Nucleus accumbens (tissue), 56 donors: ENCODE measurements around the gene RANBP17.

Source experiments
- DNase-seq, 56 donors: peaks; one replicate each; lab custom pipeline; 2025; lab: John Stamatoyannopoulos, UW

RANBP17 gene

DNA sequence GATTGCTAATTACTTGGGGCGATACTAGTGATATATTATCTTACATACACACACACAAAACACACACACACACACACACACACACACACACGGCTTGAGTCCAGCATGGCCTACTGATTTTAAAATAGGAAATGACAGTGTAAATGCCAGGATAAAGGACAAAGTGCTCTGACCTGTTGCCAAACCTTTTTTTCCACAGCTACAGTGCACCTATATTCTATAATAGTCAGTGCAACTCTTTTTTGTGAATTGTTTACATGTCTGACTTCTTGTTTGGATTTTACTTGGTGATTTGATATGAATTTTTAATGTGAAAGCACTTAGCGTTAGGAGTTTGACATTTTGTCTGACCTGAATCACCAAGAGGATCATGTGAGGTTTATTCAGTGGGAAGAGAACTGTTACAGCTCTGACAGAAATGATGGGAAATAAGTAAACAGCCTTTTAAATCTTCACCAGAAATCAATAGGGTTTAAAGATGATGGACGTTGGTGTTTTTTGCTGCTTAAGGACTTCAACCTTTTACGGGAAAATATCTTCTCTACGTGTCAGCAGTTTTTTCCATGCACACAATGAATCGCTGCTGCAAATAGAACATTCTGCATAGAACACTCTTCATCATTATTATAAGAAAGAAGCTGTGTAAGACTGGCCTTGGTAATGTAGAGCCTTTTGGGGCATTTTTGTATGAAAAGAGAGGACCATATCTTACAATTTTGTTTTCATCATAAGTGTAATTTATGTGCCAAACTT is 218.5 kb downstream of the RANBP17 start:
- DNase-seq = no peak

DNA sequence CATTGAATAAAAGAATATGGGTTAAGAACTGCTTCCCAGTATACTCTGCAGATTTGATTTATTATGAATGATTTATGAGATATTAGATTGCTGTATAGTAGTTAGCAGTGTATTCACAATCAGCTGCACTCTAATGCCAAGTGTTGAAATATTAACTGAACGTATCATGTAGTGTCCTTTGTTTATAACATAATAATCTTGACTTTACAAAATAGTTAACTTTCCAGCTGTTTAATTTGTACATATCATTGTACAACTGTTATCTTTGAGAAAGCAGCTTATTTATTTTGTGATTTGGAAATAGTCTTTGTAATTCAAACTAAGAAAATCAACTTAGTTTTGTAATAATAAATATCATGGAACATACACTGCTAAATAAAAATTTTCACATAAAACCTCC is 219.5 kb downstream of the RANBP17 start:
- no peak for DNase-seq

DNA sequence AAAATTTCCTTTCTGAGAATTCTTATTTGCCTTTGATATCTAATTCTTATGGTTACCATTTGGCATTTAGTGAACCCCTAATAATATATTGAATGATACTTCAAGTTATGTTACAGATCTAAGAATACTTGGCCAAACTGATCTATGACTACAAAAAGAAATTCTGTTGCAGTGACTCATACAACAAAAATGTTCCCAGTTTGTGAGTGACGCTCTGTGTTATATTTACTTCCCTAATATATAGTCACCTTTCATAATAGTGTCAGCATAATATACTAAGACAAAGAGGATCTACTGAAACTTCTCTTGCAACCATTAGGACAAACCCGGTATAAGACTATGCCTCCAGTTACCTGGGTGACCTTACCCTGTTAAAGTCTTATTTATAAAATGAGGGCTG is 230.4 kb downstream of the RANBP17 start:
- no peak for DNase-seq

- DNase-seq = no peak
Measured at GRCh38 chr5:171093598-171093997, 231.8 kb downstream of the RANBP17 start.

DNA sequence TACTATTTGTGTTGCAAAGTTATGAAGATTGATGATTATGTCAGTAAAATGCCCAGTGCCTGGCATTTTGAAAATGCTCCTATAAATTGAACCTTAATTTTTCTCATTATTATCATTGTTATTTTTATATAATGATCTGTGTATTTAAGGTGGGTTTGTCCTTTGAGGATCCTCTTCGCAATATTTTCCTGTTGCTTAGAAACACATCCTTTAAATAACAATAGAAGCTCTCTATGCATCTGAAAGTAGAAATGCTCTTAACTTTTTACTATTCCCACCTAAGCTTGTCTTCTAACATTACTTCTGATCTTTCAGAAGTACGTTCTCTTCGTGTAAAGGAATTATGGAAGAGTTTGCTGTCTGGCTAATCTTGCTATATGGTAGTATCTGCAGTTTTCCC is 232.5 kb downstream of the RANBP17 start:
- DNase-seq = no peak

DNA sequence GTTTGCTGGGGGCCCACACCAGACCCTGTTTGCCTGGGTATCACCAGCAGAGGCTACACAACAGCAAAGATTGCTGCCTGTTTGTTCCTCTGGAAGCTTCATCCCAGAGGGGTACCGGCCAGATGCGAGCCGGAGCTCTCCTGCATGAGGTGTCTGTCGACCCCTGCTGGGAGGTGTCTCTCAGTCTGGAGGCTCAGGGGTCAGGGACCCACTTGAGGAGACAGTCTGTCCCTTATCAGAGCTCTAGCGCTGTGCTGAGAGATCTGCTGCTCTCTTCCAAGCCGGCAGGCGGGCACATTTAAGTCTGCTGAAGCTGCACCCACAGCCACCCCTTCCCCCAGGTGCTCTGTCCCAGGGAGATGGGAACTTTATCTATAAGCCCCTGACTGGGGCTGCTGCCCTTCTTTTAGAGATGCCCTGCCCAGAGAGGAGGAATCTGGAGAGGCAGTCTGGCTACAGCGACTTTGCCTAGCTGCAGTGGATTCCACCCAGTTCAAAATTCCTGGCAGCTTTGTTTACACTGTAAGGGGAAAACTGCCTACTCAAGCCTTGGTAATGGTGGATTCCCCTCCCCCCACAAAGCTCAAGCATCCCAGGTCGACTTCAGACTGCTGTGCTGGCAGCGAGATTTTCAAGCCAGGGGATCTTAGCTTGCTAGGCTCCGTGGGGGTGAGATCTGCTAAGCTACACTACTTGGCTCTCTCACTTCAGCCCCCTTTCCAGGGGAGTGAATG is 241.2 kb downstream of the RANBP17 start:
- DNase-seq = no peak

DNA sequence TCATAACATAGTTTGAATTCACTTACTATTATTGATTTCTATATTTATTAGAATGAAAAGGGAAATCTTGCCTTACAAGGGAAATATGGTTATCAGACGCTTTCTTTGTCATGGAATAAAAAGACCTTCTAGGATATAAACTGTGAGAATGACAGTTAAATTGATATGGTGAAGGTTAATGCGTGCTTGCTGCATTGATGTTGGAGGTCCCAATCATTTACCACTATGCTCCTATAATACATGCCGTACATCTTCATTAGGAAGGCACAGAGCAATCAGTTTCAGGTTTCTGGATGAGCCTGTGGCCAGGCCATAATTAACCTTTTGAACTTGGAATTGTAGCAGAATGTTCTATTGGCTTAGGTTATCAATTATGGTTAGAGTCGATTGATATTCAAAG is 245.9 kb downstream of the RANBP17 start:
- DNase-seq = no peak

DNA sequence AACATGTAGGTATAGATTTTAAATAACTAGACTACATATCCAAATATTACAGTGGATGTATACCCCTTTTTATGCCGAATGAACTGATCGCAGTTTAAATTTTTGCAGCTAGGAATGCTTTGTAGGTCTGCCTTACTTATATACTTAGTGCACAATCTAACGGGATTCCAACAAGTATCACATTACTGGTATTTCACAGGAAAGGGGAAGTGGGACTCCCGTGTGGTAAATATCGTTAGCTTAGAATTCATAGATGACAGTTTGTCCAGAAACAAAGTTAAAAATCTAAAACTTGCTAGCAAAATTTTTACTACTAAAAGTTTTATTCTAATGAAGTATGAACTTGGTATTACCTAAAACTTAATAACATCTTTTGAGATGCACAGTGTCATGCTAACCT is 253.7 kb downstream of the RANBP17 start:
- DNase-seq = no peak

- DNase-seq = no peak
Measured at GRCh38 chr5:171116719-171117118, 254.9 kb downstream of the RANBP17 start.

DNA sequence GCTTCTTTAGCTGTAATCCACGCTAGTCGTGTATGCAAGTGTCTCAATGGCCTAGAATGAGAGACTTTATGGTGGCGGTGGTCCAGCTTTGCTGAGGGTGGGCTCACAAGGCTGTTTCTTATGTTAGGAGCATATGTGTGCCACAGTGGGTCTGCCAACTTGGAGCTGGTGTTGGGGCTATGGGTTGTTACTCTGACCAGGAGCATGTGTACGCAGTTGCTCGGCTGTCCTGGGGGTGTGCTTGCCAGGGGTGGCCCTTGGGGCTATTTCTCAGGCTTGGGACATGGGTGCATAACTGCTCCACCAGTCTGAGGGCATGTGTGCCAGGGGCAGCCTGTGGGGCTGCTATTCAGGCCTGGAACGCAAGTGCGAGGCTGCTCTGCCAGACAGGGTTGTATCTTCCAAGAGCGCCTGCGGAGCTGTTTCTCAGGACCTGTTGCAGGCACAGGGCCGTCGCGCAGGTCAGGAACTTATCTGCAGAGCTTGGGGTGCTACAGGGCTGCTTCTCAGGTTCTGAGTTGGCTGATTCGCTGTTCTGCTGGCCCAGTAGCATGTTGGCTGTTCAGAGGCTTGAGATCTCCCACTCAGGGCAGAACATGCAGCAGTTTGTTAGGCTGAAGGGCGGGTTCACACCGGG is 259.3 kb downstream of the RANBP17 start:
- DNase-seq = no peak

GRCh38 chr5:171121638-171122037 is 259.8 kb downstream of the RANBP17 start:
- no peak for DNase-seq

DNA sequence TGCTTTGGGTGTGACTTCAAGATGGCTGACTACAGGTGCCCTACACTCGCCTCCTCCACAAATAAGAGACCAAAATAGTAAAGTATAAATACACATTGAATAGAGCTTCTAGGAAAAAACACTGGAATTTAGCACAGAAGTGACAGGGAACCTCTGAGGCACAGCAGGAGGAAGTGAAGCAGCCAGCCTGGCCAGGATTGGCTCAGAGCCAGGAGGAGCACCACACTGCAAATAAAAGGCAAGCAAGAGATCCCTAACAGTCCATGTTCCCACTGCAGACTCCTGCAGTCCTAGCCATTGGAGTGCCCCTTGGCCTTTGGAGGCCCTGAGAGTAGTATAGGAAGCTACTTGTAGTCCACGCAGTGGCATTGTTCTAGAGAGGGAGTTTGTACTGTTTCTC is 260.6 kb downstream of the RANBP17 start:
- peak in 1 of 56 donors; percentile 1 for DNase-seq

GRCh38 chr5:171123417-171123816 is 261.6 kb downstream of the RANBP17 start:
- DNase-seq = no peak

GRCh38 chr5:171127314-171127713 is 265.5 kb downstream of the RANBP17 start:
- DNase-seq = no peak

DNA sequence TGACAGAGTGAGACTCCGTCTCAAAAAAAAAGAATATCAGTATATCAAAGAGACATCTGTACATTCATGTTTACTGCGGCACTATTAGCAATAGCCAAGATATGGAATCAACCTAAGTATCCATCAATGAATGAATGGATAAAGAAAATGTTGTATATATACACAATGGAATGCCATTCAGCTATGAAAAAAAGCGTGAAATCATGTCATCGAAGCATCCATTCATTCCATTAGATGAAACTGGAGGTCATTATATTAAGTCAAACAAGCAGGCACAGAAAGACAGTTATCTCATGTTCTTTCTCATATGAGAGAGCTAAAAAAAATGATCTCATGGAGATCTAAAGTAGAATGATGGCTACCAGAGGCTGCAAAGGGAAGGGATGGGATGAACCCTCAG is 266.3 kb downstream of the RANBP17 start:
- no peak for DNase-seq

DNA sequence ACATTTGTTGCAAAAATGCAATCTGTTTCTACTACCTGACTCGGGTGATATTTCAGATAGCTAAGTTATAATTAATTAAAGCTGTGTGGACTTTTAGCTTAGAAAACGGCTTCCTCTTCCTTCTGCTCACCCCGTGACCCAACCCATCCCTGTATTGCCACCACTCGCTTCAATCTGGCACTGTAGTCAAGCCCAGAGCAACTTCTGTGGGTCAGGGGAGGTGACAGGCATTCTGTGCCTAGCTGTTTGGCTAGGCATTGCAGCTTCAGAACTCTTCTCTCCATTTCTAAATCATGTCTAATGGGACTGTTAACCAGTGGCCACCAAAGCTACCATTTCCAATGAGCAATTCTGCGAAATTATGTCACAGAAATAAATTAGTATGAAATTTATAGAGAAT is 267.5 kb downstream of the RANBP17 start:
- no peak for DNase-seq

DNA sequence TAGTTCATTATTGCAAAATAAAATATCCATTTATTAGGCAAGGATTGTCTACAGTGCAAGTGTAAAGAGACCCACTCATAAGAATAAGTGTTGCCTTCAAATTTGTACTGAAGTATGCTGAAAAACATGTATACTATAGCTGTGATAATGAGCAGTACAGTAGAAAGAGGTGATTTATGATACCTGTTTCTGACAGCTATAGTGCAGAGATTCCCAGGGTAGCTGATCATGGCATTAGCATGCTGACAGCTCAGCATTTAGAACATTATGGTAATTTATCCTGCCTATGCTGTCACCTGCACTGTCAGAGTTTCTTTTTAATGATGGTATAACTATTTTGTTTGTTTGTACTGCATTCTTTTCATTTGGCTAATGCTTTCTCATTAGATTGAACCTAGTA is 269.7 kb downstream of the RANBP17 start:
- DNase-seq = no peak

- DNase-seq = no peak
Measured at GRCh38 chr5:171137768-171138525, 276.1 kb downstream of the RANBP17 start.

DNA sequence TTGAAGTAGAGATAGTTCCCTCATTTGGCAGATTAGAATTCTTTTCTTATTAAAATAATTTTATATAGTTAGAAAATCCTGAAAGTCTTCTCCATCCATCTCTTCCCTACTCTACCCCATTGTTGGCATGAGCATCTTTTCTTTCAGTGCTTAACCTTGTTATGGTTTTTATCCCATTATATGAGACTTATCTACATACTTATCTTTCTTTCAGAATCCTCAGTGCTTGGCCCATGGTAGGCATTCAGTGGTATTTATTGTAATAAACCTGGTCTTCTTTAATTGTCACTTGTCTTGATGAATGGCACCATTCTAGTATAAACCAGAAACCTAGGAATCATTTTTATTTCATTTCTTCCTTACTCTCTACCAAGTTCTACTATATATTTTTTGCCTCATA is 277.4 kb downstream of the RANBP17 start:
- no peak for DNase-seq

DNA sequence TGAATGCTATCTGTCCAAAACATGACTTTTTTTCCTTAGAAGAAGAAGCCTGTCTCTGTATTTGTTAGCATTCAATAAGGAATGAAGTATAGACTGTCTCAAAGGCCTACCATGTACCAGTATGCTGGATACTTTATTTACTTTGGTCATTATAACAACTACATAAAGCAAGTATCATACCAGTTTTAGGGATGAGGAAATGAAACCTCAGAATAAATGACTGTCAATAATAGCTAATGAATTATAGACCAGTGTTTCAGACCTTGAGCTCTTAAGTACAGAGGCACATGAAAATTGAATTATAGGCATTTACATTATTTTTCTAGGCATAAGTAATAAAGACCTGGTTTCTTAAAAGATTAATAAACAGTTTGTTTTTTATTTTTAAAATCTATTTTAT is 280.8 kb downstream of the RANBP17 start:
- no peak for DNase-seq

- no peak for DNase-seq
Measured at GRCh38 chr5:171143171-171143570, 281.4 kb downstream of the RANBP17 start.
